Activated CD4-positive, alpha-beta T cell treated with anti-CD3 and anti-CD28 coated beads, Interleukin-2, amount 50 U/mL, for 4 hours (primary cell): ENCODE measurements around the gene KLF13.
A peak's percentile ranks its signal among the peaks of the same experiment; 100 is the strongest.

Source experiments
- DNase-seq, 2 experiments: peaks; one replicate each; pipeline ENCODE4 v3.0.0-alpha.2; 2020

Gene KLF13

DNA sequence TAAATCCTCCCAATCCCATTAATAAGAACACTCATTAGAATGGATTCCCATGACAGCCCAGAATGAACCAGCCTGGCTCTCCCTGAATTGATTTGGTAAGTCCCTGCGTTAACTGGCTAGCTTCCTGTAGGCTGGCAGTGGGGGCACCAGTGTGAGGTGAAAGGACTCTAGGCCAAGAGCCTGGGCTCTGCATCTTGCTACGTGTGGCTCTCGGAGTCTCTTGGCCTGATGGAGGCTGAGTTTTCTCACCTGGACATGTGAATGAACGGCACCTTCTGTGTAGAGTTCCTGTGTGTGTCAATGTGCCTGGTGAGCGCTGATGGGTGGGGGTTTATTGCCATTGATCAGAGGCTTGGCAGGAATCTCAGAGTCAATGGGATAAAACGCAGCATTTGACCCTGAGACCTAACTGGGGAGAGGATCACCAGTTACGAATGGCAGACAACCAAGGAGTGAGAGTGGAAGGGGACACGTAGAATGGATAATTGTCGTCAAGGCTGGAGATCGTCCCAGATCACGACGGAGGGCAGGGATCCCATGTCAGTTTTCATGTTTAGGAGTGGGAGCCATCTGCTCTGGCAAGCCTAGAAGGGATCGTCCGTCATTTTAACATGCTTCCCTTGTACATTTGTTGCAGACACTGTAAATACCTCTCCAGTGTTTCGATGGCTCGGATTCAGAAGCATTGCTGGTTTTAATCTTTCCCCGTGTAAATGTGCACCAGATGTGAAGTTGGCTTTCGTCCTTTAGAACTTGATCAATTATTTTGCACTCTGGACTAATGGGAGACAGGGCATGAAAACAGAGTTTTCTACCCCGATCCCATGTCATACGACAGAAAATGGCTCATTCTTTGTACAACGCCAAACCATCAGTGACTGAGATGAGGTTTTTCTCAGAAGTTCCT, 9.0 kb upstream of the KLF13 start:
- no peak for DNase-seq

DNA sequence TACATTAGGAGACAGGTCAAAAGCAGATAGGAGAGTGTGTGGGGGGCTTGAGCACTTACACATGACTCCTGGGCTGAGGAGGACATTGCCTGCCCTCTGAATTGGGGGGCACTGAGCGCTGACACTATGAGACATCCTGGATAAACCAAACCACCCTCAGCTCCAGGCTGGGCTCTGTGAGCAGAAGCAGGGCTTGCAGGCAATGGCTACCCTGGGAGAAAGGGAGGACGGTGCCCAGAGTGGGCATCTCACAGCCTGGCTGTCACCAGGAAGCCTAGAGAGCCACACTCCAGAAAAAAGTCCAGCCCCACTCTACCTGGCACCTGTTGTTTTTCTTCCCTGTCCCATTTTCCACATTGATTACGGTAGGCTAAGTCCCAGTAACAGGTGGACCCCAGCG, 8.2 kb upstream of the KLF13 start:
- DNase-seq = no peak

DNA sequence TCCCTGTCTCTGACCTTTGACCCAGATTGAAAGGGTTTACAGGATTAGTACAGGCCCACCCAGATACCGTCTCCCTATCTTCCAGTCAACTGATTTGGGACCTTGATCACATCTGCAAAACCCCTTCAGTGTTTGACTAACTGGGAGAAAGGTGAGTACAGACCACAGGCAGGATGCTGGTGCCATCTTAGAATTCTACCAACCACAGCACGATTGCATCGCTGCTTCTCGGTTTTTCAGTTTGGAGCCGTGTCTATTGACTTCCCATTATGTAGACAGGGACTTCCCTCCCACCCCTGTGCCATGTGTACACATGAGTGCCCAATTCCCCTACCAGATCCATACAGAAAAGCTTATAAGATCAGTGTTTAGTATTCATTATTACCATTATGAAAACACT, 6.6 kb upstream of the KLF13 start:
- DNase-seq = no peak

DNA sequence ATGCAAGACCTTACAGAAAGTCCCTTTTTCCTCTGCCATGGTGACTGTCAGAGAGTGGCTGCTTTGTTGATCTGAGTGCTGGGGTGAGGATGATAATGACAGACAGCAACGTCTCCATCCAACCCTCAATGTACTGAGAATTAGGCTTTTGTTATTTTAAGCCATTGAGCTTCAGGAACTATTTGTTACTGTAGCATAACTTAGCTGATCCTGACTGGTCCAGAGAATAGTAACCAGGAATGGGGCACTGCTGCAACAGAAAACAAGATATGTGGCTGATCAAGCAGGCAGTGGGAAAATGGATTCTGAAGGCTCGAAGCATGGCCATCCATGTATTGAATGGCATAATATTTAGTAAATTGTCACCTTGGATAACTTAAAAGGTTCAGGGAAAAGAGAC, 5.2 kb upstream of the KLF13 start:
- no peak for DNase-seq

DNA sequence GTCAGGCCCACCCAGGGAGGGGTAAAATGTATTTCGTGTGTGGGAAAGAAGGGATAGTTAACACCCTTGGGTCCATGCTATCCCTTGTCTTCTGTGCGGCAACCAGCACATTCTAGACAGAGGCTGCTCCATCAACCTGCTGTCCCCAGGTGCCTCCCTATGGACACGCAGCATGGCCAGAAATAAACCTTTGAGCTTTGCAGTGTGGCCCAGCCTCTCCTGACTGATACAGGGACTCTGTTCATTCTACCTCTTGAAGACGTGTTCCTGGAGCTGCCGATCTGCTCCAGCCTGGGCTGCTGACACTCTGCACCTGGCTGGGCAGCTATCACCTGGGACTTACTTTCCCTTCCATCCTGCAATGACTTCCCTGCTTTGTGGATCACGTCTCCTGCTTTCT, 4.1 kb upstream of the KLF13 start:
- DNase-seq = no peak

DNA sequence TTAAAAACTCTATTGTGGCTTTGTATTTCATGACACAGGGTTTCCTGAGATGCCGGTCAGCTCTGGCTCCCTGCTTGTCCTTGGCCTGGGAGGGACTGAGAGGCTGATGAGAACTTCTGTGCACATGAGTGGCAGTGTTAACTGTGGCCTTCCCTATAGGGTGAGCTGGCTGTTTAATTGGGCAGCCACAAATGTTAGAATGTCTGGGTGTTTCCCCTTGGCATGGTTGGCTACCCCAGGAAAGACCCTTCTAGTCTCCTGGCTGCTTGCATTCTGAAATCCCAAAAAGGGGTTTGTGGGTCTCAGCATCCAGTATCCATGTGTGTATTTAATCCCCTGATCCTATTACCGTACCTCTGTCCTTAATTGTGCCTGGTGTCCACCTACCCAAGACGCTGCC, 3.0 kb upstream of the KLF13 start:
- DNase-seq = no peak

DNA sequence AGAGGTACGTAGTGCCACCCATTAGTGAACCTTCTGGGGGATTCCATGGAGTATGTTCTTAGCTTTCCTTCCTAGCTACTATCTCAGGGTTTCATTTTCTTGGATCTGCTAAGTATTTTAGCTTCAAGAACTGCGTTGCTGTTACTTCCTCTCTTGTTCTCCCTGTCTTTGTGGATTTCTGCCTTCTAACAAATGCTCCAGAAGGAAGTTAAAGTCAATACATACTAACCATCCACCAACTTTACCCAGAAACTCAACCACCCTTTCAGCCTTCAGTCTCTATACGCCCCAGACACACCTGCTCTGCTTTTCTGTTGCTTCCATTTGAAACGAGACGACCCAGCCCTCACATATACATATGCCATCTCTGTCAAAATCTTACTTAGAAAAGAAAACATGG, 2.4 kb upstream of the KLF13 start:
- no peak for DNase-seq

DNA sequence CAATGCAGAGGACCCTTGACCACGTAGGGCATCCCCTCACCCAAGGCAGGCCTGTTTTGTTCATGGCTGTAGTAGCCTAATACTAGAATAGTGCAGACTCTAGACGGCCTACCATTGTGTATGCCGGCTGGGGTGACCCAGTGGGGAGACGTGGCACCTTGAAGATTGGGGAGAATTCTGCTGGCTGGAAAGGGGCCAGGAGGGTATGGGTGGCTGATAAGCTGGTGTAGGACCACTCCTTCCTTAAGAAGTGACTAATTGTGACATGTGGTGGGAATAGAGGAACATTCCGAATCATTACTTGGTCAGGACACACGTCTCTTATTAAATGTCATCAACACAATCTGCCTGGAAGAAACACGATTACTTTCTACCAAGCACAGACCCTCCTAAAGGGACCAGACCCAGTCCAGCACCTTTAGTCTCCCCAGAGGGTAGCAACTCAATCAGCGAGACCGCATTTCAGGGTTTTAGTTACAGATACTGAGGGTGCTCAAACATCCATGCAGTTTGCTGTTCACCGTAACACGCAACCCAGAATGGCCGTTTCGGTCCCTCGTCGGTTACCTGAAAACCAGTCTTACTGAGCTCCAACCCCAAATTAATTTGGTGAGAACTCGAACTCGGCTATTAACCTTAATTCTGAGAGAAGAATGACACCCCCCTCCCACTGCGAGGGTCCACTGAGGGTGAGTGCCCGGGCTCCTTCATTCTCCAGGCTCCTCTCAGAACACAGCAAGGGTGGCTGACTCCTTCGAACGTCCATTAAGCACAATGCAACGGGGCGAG, 1.6 kb upstream of the KLF13 start:
- no peak for DNase-seq

DNA sequence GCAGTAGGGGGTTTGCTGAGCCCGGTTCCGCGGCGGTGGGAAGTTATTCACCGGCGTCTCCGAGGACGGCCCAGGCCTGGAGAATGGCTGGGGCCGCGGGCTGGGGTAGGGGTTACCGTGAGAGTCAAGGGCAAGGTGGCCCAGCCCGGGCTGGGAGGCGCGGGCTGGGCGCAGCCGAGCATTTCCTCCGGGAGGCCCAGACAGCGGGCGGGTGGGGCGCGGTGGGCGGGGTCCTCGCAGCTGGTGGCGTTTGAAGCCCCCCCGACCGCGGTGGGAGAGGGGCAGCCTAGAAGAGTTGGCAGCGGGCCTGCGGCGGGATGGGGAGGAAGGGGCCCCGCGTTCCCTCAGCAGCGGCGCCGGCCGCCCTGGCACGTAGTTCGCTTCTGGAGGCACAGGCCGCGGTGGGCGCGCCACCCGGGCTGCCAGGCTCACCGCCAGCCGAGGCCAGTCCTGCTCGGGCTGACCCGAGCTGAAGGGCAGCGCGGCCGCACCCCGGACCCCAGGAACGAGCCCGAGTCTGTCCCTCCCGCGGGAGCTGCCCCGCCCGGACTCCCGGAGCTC, 960 bp upstream of the KLF13 start:
- peak; percentile 34 to 37 for DNase-seq

DNA sequence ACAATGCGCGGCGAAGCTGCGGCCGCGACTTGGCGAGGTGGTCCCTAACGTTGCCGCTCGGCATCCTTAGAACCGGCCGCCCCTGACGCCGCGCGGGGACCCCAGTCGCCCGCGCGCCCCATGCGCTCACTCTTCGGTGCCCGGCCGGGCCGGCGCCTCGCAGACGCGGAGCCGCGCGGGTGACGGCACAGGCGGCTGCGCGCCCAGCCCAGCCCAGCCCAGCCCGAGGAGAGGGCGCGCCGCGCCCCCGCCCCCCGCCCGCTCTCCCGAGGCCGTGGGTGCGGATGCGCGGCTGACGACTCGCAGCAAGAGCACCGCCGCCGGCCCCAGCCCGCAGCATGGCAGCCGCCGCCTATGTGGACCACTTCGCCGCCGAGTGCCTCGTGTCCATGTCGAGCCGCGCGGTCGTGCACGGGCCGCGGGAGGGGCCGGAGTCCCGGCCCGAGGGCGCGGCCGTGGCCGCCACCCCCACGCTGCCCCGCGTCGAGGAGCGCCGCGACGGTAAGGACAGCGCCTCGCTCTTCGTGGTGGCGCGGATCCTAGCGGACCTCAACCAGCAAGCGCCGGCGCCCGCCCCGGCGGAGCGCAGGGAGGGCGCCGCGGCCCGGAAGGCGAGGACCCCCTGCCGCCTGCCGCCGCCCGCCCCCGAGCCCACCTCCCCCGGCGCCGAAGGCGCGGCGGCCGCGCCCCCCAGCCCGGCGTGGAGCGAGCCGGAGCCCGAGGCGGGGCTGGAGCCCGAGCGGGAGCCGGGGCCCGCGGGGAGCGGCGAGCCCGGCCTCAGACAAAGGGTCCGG, 437 bp downstream of the KLF13 start:
- peak; percentile 62 to 71 for DNase-seq

DNA sequence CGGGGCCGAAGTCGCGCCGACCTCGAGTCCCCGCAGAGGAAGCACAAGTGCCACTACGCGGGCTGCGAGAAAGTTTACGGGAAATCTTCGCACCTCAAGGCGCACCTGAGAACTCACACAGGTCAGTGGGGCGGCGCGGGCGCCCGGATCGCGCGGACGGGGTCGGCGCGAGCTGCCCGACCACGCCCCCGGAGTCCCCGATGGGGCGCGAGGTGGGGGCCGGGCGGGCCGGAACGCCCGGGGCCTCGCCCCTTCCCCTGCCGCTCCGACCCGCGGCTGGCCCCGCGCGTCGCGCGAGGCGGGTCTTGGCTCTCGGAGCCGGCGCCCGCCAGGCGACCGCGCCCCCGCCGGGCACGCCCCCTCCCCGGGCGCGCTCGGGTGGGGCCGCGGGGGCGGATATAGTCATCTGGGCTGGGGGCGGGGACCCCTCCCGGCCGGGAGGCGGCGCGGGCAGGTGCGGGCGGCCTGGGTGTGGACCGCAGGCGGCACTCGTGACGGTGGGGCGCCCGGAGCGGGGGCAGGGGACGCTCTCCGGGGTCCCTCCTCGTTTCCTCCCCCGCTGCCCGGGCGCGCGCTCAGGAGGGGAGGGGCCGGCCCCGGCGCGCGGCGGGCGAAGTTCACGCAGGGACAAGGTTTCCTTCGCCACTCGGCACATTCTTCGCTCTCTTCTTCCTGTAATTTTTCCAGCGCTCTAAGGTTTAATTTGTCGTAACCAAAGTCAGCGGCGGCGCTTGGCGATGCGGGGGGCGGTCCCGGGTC, 1.2 kb downstream of the KLF13 start:
- peak; percentile 67 to 74 for DNase-seq

DNA sequence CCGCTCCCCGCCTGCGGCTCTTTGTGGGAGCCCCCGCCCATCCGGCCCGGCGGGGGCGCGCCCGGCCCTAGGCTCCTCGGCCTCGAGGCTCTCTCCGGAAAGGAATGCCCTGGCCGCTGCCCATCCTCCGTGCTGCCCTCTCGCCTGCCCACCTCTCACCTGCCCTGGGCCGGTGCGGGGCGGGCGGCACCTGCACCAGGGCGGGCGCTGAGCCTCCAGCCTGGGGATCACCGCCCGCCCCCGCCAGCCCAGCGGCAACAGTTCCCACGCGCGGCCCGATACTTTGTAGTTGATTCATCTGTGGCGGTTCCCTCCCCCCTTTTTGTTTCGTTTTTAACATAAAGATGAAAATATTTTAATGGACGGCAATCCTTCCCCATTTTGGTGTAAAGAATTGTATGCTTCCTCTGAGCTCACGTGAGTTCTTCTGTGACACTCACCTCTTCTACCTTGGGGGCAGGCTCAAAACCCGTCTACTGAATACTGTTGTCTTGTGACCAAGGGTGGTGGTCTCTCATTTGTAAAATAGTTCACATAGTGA, 1.9 kb downstream of the KLF13 start:
- DNase-seq = peak; percentile 81 to 84

DNA sequence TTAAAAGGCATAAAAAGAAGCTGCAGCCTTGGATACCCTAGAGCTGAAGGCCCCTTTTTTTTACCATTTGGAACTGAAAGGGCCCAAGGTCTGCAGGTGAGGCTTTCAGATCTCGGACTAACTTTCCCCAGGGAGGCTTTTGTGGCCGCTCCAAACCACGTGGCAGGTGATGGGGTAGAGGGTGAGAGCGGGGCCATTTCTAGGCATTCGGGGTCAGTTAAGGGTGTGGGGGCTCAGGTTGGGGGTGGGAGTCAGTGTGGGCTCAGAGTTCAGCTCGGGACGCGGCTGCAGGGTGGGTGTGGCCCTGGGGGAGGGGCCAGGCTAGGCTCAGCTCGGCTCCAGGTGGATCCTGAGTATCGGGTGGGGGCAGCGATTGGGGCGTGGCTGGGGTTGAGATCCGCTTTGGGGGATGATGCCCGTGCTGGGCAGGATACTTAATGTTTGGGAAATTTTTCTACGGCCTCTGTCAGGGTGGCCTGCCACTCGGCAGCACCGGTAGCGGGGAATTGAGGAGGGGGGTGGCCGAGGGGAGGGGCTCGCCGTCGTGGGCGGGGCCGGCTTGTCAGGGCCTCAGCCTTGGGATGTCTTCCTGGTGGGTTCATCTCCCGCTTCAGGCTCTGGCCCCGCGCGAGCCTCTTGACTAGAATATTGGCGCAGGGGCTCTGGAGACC, 2.5 kb downstream of the KLF13 start:
- no peak for DNase-seq

DNA sequence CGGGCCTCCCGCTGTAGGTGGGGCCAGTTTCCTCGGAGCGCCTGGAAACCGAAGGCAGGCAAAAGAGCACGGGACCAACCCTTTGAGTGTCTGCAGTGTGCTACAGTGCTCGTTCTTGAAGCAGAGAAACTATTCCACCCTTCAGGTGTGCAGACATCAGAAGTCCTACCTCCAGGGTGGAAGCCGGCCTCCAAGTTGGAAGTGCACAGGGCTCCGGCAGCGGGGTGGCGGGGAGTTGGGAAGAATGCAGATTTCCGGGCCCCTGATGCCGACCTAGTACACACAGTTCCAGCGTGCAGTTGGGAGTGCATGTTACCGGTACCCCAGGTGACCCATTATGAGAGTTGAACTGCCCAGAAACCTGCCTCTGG, 3.0 kb downstream of the KLF13 start:
- no peak for DNase-seq

DNA sequence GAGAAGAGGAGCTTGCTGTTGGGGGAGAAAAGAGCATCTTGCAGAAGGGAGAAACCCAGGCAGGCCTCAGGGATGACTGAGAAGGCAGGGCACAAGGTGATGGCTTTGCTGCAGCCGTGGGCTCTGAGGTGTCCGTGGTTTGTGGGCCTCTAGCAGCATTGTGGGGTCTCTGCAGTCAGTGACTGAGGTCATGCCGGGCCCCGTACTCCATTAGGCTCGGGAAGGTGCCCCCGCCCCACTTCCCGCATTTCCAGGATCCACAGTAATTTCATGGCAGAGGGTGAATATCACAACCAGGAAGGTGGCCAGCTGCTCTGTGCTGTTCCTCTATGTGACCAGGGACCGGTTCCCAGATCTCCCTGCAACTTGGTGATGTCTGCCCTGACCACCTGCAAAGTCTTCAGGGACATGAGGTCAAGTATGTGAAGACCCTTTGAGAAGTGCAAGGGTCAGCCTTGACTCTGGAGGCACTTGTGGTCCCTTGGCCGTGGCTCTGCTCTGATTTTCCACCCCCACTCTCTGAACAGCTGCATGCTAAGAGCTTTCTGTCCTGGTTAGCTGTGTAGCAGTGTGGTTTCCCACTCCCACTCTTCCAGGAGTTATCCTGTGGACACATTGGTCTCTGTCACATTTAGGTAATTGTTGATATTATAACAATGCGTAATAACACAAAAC, 3.6 kb downstream of the KLF13 start:
- no peak for DNase-seq

DNA sequence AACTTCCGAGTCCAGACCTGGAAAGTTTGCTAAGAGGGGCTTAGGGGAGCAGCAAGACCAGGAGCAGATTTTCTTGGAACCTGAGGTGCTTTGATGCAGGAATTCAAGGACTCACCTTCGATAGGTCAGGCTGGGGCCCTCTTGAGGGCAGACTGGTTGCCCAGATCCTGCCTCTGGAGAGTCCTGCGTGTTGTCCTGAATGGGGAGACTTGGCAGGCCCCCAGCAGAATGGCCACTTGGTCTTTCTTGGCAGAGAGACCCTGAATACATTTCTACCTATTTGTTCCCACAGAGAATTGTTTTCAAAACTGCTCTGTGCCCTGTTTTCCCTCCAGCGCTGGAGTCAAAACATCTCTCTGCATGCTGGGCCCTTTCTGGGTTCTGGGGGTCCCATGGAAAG, 4.2 kb downstream of the KLF13 start:
- no peak for DNase-seq

DNA sequence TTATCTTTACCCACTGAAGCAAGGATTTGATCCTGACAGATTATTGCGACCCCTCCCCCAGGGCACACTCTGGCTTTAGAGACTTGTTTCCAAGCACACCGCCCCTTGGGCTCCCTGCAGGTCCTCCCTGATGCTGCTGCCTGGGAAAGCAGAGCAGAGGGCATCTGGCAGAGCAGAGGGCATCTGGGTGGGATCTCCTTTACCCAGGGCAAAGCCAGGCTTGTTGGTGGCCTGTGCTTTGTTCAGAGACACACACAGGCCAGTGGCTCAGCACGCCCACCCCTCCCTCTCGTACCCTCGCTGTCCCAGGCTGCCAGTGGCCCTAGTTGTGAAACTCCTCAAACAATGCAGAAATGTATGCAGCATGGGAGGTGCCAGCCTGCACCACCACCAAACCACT, 4.8 kb downstream of the KLF13 start:
- DNase-seq = no peak

DNA sequence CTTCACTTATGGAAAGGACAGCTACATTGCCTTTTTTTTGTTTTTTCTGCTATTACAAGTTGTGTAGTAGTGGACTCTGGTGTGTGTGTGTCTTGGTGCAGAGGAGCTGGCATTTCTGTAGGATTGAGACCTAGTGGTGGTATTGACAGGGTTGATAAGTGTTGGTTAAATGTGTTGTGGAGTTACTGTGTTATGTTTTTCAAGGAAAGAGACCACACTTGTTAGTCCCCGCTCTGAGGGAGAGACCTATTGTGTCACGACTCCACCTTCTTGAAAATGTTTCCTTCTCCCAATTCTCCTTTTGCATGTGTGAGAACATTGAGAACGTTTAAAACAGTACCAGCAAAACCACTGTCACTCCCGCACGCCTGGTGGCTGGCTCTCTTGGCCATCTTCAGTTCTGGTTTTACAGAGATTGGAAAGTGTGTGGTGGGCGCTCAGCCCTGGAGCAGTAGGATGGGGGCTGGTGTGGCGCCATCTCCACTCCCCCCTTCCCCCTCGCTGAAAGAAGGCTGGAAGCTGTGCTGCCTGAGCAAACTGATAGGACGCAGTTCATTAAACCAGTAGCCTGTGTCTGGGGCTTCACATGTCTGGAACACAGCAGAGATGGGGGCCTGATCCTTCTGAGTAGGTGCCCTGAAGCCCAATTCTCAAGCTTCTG, 5.5 kb downstream of the KLF13 start:
- DNase-seq = no peak

DNA sequence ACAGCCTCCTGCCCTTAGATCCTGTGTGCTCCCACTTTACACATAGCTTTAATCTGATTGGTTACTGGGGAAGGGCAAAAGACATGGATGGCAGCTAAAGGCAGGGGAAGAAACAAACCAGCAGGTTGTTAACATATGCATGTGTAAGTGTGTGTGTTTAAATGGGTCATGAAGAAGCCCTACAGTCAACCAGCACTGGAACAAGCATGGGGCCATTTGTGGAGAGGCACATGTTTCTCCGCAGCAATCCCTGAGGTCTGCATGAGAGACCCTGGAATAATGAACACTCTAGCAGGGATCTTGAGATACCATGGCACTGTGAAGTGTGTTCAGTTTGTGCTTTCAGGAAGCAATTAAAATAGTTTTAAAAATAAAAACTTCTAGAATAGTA, 6.0 kb downstream of the KLF13 start:
- no peak for DNase-seq

DNA sequence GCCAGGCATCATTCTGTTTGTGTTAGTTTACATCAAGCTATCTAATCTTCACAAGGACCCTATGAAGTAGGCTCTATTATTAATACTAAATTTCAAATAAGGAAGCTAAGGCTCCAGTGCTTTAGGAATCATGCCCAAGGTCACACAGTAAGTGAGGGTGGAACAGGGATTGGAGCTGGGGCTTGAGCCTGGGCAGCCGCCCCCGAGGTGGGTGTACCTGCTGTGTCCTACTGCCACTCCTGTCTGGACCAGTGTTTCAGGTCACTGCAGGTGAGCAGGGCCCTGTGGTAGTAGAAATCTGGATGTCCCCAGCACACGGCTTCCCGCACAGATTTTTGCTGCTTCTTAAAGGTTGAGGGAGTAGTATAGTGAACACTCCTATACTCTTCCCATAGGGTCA, 6.5 kb downstream of the KLF13 start:
- DNase-seq = no peak
